ENCODE data around the gene TNIP3.

Gene TNIP3

GRCh38 chr4:121093261-121093660, 70.9 kb downstream of the TNIP3 start:
- FAIRE-seq = no peak
- no peak for DNase-seq (ENCODE audit: insufficient read length, low spot score)

DNA sequence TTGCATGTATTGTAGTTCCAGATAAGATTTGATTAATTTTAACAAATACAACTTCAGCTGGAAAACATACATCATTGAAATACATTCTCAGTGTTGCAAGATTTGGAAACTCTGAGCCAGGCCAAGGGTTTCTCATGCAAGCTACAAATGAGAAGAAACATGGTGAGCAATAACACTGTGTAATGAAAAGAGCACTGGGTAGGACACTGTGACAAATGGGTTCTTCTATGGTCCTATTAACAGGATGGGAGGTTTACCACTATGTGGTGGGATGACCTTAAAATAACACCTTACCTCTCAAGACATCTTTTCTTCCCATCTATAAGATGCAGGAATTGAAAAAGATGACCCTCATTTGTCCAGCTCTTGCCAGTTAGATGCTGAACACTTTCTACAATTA, 72.2 kb downstream of the TNIP3 start:
- DNase-seq (ENCODE audit: insufficient read length, low spot score) (no peak), FAIRE-seq (no peak)

GRCh38 chr4:121088867-121089266, 75.3 kb downstream of the TNIP3 start:
- no peak for DNase-seq (ENCODE audit: insufficient read length, low spot score)
- FAIRE-seq = no peak

Measured in GM19239 (cell line).